Measurements from ENCODE around the gene AVP.

AVP gene

DNA sequence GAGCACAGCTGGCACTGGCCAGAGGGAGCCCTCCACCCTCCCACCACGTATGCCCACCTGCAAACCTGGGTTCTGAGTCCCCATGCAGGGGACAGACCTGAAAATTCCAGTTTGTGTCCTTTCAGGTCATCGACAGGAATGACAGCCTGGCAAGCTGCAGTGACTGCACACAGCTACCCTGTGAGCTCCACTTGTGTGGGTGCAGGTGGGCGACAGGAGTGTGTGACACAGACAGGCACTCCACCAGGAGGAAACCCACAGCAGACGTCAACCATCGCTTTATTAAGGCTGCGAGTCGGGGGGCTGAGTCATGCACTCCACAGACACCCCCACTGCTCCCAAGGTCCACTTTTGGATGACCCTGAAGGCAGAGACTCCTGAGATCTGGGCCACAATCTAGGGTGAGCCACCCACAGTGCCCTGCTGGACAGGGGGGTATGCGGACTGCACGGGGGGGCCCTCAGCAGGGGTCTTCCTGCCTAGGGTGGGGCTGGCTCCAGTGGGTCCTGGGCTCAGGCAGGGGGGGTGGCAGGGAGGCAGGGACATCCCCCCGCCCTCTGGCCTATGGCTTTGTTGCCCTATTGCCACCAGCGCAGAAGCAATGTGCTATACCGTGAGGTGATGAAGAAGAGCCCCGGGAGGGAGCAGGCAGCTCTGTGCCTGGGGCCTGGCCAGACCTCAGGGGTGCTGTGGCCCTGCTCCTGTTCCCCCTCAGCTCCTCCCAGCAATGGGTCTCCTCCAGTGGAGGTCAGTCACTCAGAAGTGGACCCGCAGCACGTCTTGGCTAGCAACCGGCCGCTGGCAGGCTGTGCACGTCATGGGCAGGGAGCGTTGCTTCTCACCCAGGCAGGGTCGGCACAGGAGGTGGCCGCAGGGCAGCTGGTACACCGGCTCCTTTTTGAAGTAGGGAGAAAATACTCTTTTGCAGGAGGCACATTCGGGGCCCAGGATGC, 25.1 kb upstream of the AVP start:
- peak in 1 of 4 experiments; percentile 15 for DNase-seq

- no peak for DNase-seq
Observed at GRCh38 chr20:3107464-3108025, 23.0 kb upstream of the AVP start.

GRCh38 chr20:3106658-3107463, 22.3 kb upstream of the AVP start:
- DNase-seq: no peak

DNA sequence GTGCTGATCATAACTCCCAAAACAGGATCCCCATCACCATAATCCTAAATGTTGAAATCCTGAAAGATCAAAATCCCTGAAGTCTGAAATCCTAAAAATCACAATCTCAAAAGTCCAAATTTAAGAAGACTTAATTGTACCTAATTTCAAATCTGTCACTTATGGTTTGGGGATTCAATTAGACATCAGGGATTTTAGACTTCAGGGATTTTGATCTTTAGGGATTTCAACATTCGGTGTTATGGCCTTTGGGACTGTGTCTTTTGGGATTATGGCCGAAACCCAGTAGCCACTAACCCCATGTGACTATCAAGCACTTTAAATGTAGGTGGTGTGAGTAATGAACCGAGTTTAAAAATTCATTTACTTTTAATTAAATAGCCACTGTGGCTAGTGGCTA, 21.7 kb upstream of the AVP start:
- DNase-seq: no peak

- DNase-seq: no peak
Observed at GRCh38 chr20:3105256-3106137, 21.0 kb upstream of the AVP start.

- DNase-seq: no peak
Observed at GRCh38 chr20:3103369-3104032, 19.0 kb upstream of the AVP start.

DNA sequence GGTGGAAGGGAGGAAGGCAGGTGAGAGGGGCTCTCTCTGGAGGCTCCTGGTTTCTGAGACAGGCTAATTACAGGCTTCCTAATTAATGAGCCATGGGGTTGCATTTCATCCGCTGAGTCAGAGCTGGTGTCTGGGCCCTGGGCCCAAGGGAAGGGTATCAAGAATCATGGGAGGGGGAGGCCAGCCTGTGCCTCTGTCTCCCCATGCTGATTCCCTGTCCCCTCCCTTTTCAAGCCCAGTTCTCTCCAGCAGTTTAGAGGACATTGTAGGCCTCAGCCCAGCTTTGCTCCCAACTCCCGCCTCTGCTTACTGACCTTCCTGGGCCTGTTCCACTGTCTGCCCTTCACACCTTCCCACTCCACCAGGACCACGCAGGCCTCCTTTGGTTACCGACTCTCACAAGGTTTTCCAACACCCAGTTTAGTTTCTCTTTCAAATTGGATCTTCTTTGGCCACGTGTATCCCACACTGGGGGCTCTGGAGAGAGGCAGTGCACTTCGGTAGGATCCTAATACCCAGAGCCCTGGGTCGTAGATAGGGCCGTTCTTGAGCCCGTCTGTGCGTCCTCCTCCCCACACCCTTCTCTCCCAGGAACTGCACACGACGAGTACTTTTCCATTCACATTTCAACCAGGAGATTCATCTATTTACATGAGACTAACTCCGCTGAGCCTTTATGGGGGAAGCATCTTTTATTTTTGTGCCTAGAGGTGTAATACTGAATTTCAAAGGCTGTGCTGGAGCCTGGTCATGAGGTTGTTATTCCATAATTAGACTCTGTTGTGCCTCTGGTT, 18.2 kb upstream of the AVP start:
- no peak for DNase-seq

DNA sequence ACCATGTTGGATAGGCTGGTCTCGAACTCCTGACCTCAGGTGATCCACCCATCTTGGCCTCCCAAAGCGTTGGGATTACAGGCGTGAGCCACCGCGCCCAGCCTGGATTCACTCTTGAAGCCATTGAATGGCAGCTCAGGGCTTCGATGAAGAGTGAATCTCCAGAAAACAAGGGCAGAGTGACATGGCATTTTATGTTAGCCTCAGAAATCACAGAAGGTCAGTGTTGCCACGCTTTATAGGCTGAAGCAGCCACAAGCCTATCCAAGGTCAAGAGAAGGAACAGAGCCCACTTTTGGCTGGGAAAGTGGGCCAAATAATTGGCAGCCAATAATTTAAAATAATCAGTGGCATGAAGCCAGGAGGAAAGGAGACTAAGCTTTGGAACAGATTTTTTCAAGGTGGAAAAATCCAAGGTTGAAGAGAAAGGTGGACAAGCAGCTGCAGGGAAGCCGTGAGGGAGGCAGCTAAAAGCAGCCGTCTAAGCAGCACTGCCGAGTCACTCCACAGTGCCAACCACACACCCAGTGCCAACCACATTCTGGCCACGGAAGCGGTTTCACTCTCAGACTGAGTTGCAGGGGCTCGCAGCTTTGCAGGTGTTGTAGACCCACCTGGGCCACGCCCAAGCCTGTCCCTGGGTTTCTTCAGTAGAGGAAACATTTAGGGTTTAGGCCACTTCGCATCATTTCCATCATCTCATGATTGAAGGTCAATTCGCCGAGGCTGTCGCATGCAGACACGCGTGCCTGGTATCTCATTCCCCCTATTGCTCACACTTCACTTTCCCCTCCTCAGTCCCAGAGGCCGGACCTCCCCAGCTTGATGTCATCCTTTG, 17.4 kb upstream of the AVP start:
- no peak for DNase-seq

- no peak for DNase-seq
Observed at GRCh38 chr20:3101251-3101650, 16.7 kb upstream of the AVP start.

- no peak for DNase-seq
Observed at GRCh38 chr20:3100480-3100879, 16.0 kb upstream of the AVP start.

DNA sequence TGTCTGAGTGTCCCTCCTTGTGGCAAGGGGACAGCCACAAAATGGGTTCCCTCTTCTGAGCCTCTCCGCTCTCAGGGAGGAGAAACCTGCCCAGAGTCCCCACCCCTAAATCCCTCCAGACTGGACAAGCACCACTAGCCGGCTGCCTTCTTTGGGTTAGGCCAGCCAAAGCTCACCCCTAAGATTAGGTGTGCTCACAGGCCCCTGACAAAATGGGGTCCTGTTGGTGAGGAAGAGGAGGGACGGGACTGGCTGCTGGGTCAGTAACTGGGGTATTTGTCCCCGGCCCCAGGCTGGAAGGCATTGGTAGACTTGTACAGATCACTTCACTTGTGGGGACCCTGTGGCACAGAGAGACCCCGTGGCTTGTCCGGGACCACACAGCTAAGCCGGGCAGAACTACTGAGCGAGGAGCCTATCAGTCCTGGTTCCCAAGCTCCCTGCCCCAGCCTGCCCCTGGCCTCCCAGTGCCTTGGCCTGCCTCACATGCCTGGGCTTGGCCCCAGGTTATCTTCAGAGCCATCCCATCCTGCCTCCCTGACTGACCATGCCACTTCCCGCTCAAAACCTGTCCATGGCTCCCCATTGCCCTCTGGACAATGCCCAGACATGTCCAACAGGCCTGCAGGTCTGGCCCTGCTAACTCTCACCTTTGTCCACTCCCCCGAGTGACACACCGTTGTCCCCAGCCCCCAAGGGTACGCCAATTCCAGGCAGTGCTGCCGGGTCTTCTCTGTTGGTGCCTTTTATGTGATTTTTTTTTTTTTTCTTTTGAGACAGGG, 10.5 kb upstream of the AVP start:
- DNase-seq: no peak

DNA sequence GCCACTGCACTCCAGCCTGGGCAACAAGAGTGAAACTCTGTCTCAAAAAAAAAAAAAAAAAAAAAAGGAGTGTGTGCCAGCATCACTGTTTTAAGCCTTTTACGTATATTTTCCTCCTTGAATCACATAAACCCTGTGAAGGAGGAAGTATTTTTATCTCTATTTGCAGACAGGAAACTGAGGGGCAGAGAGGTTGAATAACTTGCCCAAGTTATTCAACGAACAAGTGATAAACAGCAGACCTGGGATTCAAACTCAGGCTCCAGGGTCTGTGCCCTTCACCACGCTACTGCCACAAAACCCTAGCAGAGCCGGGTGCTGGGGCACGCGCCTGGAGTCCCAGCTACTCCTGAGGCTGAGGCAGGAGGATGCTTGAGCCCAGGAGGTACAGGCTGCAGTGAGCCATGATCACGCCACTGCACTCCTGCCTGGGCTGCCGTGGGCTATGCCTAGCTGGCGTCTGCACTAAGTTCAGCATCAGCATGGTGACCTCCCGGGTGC, 9.4 kb upstream of the AVP start:
- peak in 1 of 4 experiments; percentile 32 for DNase-seq

- DNase-seq: peak; percentile 31 to 70 (median 52)
Observed at GRCh38 chr20:3092611-3093379, 8.3 kb upstream of the AVP start.

GRCh38 chr20:3090565-3090964, 6.0 kb upstream of the AVP start:
- DNase-seq: no peak

- DNase-seq: no peak
Observed at GRCh38 chr20:3088031-3088430, 3.5 kb upstream of the AVP start.

GRCh38 chr20:3085571-3086072, 1.1 kb upstream of the AVP start:
- no peak for DNase-seq

DNA sequence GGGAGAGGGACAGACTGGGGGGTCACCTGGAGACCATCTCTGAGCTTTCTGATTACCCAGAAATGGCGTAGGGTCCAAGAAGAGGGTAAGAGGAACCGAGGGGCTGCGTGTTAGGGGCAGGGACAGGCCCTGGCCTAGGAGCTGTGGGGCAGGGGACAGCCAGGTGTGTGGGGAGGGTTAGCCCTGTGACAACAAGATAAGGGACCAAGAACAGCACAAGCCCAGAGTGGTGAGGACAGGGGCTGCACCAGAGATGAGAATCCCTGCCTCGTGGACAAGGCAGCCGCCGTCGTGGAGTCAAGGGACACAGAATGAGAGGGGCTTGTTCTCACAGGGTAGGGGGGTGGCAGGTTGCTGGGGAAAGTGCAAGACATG, 449 bp upstream of the AVP start:
- no peak for DNase-seq
